HCT116 (cell line): ENCODE measurements around the gene UBE2E2. TPM values are rescaled to one million over a fixed set of nuclear protein-coding genes. Genes with fewer than 3 reads are reported as not detected.

Experiments
- ATAC-seq: fragments of 200-7000 bp; cut with Tn5 transposase; 2 replicates; pipeline ENCODE4 v1.9.1; 2020; ENCODE audit warnings: mild to moderate bottlenecking, moderate library complexity
- BruUV-seq: library from RNA; stranded (reverse); fragments of 400-500 nt; replicated peaks from 2 replicates; lab custom pipeline; 2021; lab: Mats Ljungman, UMichigan
- CTCF ChIA-PET: fragments of 300-600 bp; sonication (Branson Sonifier 250); formaldehyde crosslinking; loops from one replicate; lab custom pipeline; 2021; ENCODE audit warnings: antibody characterized with exemption; lab: Charles Lee
- POLR2A ChIA-PET: fragments of 300-600, 350-600 bp; sonication (Branson Sonifier 250); formaldehyde crosslinking; loops from one replicate; lab custom pipeline; 2021; ENCODE audit warnings: antibody characterized with exemption; lab: Charles Lee
- RAD21 ChIA-PET, 2 experiments: fragments of 300-600 bp; sonication (Branson Sonifier 250); formaldehyde crosslinking; loops; one replicate each; lab custom pipeline; 2023; ENCODE audit warnings: low total read pairs in 2 of 2; ENCODE audit not compliant: uncharacterized antibody in 2 of 2, unreplicated experiment in 2 of 2, low non-redundant PET in 1 of 2; lab: Charles Lee
- DNase-seq: peaks from one replicate; pipeline ENCODE4 v3.0.0-alpha.2; 2010; ENCODE audit warnings: low read depth, low spot score
- H2AFZ ChIP-seq: fragments of 200-600 bp; shearing (Covaris generic), sonication (generic); 2 replicates; pipeline ENCODE4 v1.6.1; 2017; ENCODE audit warnings: low read depth, mixed run types, mixed read lengths, antibody characterized with exemption, low read length; ENCODE audit not compliant: poor library complexity, severe bottlenecking
- H3K27ac ChIP-seq: 2 replicates; pipeline ENCODE4 v1.5.1; 2012; ENCODE audit warnings: low read depth, low read length
- H3K27me3 ChIP-seq: fragments of 200-600 bp; sonication (generic); 2 replicates; pipeline ENCODE4 v1.6.1; 2016; ENCODE audit warnings: mixed run types, low read length, mixed read lengths; ENCODE audit not compliant: insufficient read depth
- H3K36me3 ChIP-seq, 2 experiments: fragments of 200-500 bp in 1 of 2; fragments of 200-600 bp in 1 of 2; sonication (Bioruptor generic) in 1 of 2; sonication (generic) in 1 of 2; 2 replicates each; pipeline versions ENCODE4 v1.5.1 to v1.6.1; 2014 to 2016; ENCODE audit warnings: low read length in 2 of 2, inconsistent platforms in 1 of 2, mixed read lengths in 1 of 2, mixed run types in 1 of 2; ENCODE audit not compliant: insufficient read depth in 2 of 2, control insufficient read depth in 1 of 2
- H3K4me1 ChIP-seq, 2 experiments: fragments of 200-600 bp in 1 of 2; sonication (generic) in 1 of 2; 2 replicates each; pipeline versions ENCODE4 v1.5.1 to v1.6.1; 2012 to 2017; ENCODE audit warnings: low read length in 2 of 2, inconsistent platforms in 1 of 2, mild to moderate bottlenecking in 1 of 2, mixed read lengths in 1 of 2, mixed run types in 1 of 2, moderate library complexity in 1 of 2; ENCODE audit not compliant: insufficient read depth in 2 of 2, control insufficient read depth in 1 of 2
- H3K4me2 ChIP-seq: fragments of 200-600 bp; sonication (generic); 2 replicates; pipeline ENCODE4 v1.6.1; 2017; ENCODE audit warnings: mixed run types, low read length, mixed read lengths
- H3K4me3 ChIP-seq, 2 experiments: fragments of 200-600 bp in 1 of 2; sonication (generic) in 1 of 2; replicated peaks in 1 of 2; 2 replicates each; pipeline ENCODE4 v1.5.1; 2011 to 2016; ENCODE audit warnings: low read length in 2 of 2, control low read depth in 1 of 2, low read depth in 1 of 2, mild to moderate bottlenecking in 1 of 2, mixed read lengths in 1 of 2, mixed run types in 1 of 2
- H3K79me2 ChIP-seq: fragments of 200-600 bp; sonication (generic); 2 replicates; pipeline ENCODE4 v1.6.1; 2017; ENCODE audit warnings: mild to moderate bottlenecking, mixed run types, low read length, moderate library complexity, mixed read lengths; ENCODE audit not compliant: insufficient read depth
- H3K9ac ChIP-seq: fragments of 200-600 bp; sonication (generic); 2 replicates; pipeline ENCODE4 v1.6.1; 2016; ENCODE audit warnings: low read length, mixed read lengths
- H3K9me2 ChIP-seq: fragments of 200-600 bp; sonication (generic), shearing (Covaris generic); 2 replicates; pipeline ENCODE4 v1.6.1; 2017; ENCODE audit warnings: mixed run types, mild to moderate bottlenecking, moderate library complexity; ENCODE audit not compliant: insufficient read depth
- H3K9me3 ChIP-seq, 2 experiments: fragments of 200-500 bp in 1 of 2; fragments of 200-600 bp in 1 of 2; sonication (Bioruptor generic) in 1 of 2; sonication (generic) in 1 of 2; 2 replicates each; pipeline ENCODE4 v1.6.1; 2014 to 2017; ENCODE audit warnings: low read length in 2 of 2, mixed read lengths in 2 of 2, inconsistent platforms in 1 of 2, low read depth in 1 of 2, mild to moderate bottlenecking in 1 of 2, mixed run types in 1 of 2, moderate library complexity in 1 of 2; ENCODE audit not compliant: control insufficient read depth in 1 of 2, insufficient read depth in 1 of 2
- H4K20me1 ChIP-seq: fragments of 200-600 bp; sonication (generic), shearing (Covaris generic); 2 replicates; pipeline ENCODE4 v1.6.1; 2017; ENCODE audit warnings: mixed run types, mild to moderate bottlenecking, moderate library complexity; ENCODE audit not compliant: insufficient read depth
- ATF3 ChIP-seq: IDR thresholded peaks from 2 replicates; pipeline ENCODE4 v1.6.1; 2012
- CEBPB ChIP-seq: IDR thresholded peaks from 2 replicates; pipeline ENCODE4 v1.6.1; 2012; ENCODE audit warnings: low read depth
- CTCF ChIP-seq, 3 experiments: fragments of 200-600 bp in 1 of 3; sonication (generic) in 1 of 3; IDR thresholded peaks in 2 of 3; conservative IDR thresholded peaks in 1 of 3; 2 replicates each; pipeline ENCODE4 v1.5.1; 2012 to 2017; ENCODE audit warnings: low read depth in 2 of 3, low read length in 2 of 3, antibody characterized with exemption in 1 of 3, borderline replicate concordance in 1 of 3, control low read depth in 1 of 3, mild to moderate bottlenecking in 1 of 3, mixed read lengths in 1 of 3, mixed run types in 1 of 3, moderate library complexity in 1 of 3; ENCODE audit not compliant: insufficient read depth in 1 of 3
- EGR1 ChIP-seq: IDR thresholded peaks from 2 replicates; pipeline ENCODE4 v1.6.1; 2012; ENCODE audit warnings: low read depth
- ELF1 ChIP-seq: IDR thresholded peaks from 2 replicates; pipeline ENCODE4 v1.6.1; 2012; ENCODE audit warnings: low read depth, borderline replicate concordance
- EZH2 ChIP-seq: fragments of 200-600 bp; sonication (generic); IDR thresholded peaks from 2 replicates; pipeline ENCODE4 v1.6.1; 2017; ENCODE audit warnings: antibody characterized with exemption, mixed run types
- EZH2phosphoT487 ChIP-seq: fragments of 200-600 bp; IDR thresholded peaks from 2 replicates; pipeline ENCODE4 v1.6.1; 2018; ENCODE audit warnings: antibody characterized with exemption, borderline replicate concordance
- JUND ChIP-seq: IDR thresholded peaks from 2 replicates; pipeline ENCODE4 v1.6.1; 2012
- MAX ChIP-seq: IDR thresholded peaks from 2 replicates; pipeline ENCODE4 v1.6.1; 2012
- POLR2AphosphoS5 ChIP-seq: IDR thresholded peaks from 2 replicates; pipeline ENCODE4 v1.6.1; 2011; ENCODE audit warnings: mild to moderate bottlenecking, low read depth, low read length, moderate library complexity
- RAD21 ChIP-seq: IDR thresholded peaks from 2 replicates; pipeline ENCODE4 v1.6.1; 2012; ENCODE audit warnings: low read depth, mild to moderate bottlenecking
- REST ChIP-seq: IDR thresholded peaks from 2 replicates; pipeline ENCODE4 v1.6.1; 2012; ENCODE audit warnings: low read depth
- SIN3A ChIP-seq: IDR thresholded peaks from 2 replicates; pipeline ENCODE4 v1.6.1; 2012; ENCODE audit warnings: low read depth
- TCF7L2 ChIP-seq: IDR thresholded peaks from 2 replicates; pipeline ENCODE4 v1.7.0; 2011; ENCODE audit warnings: borderline replicate concordance, inconsistent platforms; ENCODE audit not compliant: insufficient read depth, insufficient read length; ENCODE audit errors: extremely low read depth
- YY1 ChIP-seq: IDR thresholded peaks from 2 replicates; pipeline ENCODE4 v1.6.1; 2011; ENCODE audit warnings: low read length, low read depth, moderate library complexity, mild to moderate bottlenecking; ENCODE audit not compliant: insufficient replicate concordance; ENCODE audit errors: extremely low read depth
- ZBTB33 ChIP-seq: IDR thresholded peaks from 2 replicates; pipeline ENCODE4 v1.6.1; 2011; ENCODE audit warnings: mild to moderate bottlenecking, low read length, moderate library complexity; ENCODE audit not compliant: insufficient replicate concordance; ENCODE audit errors: extremely low read depth
- ZFX ChIP-seq: fragments of 450-650 bp; IDR thresholded peaks from 2 replicates; pipeline ENCODE4 v1.6.1; 2017
- intact Hi-C: fragments of 100-400 bp; cut with micrococcal nuclease; formaldehyde crosslinking; loops from 2 replicates; pipeline ENCODE4 v1.10.0; 2022
- total RNA-seq: library from RNA; stranded (reverse); gene quantifications from one replicate; pipeline ENCODE4 v1.2.1, GENCODE V29; 2021; ENCODE audit not compliant: unreplicated experiment

UBE2E2 gene
- total RNA-seq, 1 experiment from 2014 or later: 21.4 TPM

GRCh38 chr3:23494967-23495366 lies 291.8 kb downstream of the UBE2E2 start:
- BruUV-seq: no TSS peak
- no peaks in the 10 kb centered on the region for H3K9me2 ChIP-seq
- no peaks in the 10 kb centered on the region for H4K20me1 ChIP-seq
- H3K27me3 ChIP-seq: no peaks in the 10 kb centered on the region
- peaks cover 0 to 5% of the 10 kb centered on the region in 2 experiments; a peak in 2 of 4 replicates for H3K4me1 ChIP-seq
- no peak overlapping the region for H3K4me3 ChIP-seq
- no peak overlapping the region for H3K9ac ChIP-seq
- no peak for ATAC-seq
- no peaks in the 10 kb centered on the region for H3K79me2 ChIP-seq
- ChIA-PET RAD21 (no interaction called here), POLR2A (interaction anchor here (0.7 kb wide), 1 partner anchor 268 kb away, joined by 3 read pairs; no protein-coding TSS in a partner anchor), CTCF (no interaction called here)
- DNase-seq: no peak
- intact Hi-C loops: no loop called here
- no peak for TF ChIP-seq CTCF (IDR thresholded peaks at IDR 0.05 in 2 of 3, conservative IDR thresholded peaks at IDR 0.05 in 1 of 3; ENCODE audit: borderline replicate concordance in 1 of 3, insufficient read depth in 1 of 3, low read depth in 2 of 3, low read length in 2 of 3)
- no peak for TF ChIP-seq SIN3A
- TF ChIP-seq ATF3: no peak
- no peak for TF ChIP-seq ZFX
- TF ChIP-seq RAD21: no peak
- TF ChIP-seq ZBTB33: no peak
- TF ChIP-seq EZH2: no peak
- TF ChIP-seq ELF1: no peak
- TF ChIP-seq MAX: no peak
- TF ChIP-seq POLR2AphosphoS5: no peak
- no peak for TF ChIP-seq EGR1
- TF ChIP-seq TCF7L2: no peak
- TF ChIP-seq CEBPB: no peak
- TF ChIP-seq YY1: no peak
- no peak for TF ChIP-seq JUND
- TF ChIP-seq EZH2phosphoT487: no peak
- TF ChIP-seq REST: no peak
- no peak overlapping the region for H2AFZ ChIP-seq
- no peaks in the 10 kb centered on the region for H3K36me3 ChIP-seq
- H3K27ac ChIP-seq: no peak overlapping the region
- H3K9me3 ChIP-seq: no peaks in the 10 kb centered on the region
- H3K4me2 ChIP-seq: no peak overlapping the region
